ENCODE results near the gene INPP5J. TPM values are rescaled to one million over a fixed set of nuclear protein-coding genes. Genes with fewer than 3 reads are reported as not detected.

INPP5J gene
- total and polyA plus RNA-seq, 9 of the 15 experiments (the other 6 are each of a cell fraction or from before 2014, with no cell fraction given), result 0.10 to 6.3 (median 4.8) TPM

DNA sequence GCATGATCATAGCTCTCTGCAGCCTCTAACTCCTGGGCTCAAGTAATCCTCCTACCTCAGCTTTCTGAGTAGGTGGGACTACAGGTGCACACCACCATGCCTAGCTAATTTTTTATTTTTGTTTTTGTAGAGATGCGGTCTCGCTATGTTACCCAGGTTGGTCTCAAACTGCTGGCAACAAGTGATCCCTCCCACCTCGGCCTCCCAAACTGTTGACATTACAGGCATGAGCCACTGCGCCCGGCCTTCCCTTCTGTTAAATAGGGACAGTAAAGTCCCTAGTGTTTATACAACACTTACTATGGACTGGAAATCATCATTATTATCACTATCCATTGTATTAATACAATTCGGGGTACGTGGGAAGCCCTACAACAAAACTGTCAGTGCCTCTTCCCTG, 28.0 kb upstream of the INPP5J start:
- H3K4me1 ChIP-seq (replicated peaks in 1 of 2; ENCODE audit: control insufficient read depth in 2 of 2, insufficient read depth in 2 of 2, low read length in 2 of 2), result peaks cover 5 to 21% of the 10 kb centered on the region in 2 experiments; a peak in 3 of 5 replicates
- in situ Hi-C loops (cut with MboI), result no loop called here
- ATAC-seq (no peak), FAIRE-seq (no peak), DNase-seq (ENCODE audit: extremely low read depth in 1 of 4, low spot score in 3 of 4) (no peak)
- H3K27ac ChIP-seq (ENCODE audit: extremely low read depth, low read depth, low read length), result no peak overlapping the region
- WGBS (ENCODE audit: insufficient coverage, low coverage, missing lambda C conversion rate), result 89% methylated on average over 7 of the region's 7 CpGs
- peaks cover 37% of the 10 kb centered on the region; the same call in 2 of the 3 replicates for H3K36me3 ChIP-seq (ENCODE audit: control insufficient read depth, insufficient read depth, low read length)
- H3K9me1 ChIP-seq (ENCODE audit: control insufficient read depth, insufficient read depth, low read length), result peaks cover 5% of the 10 kb centered on the region
- no peak overlapping the region for H3K4me3 ChIP-seq
- no peaks in the 10 kb centered on the region for H3K27me3 ChIP-seq (ENCODE audit: control insufficient read depth in 2 of 2, insufficient read depth in 2 of 2, low read length in 2 of 2)
- intact Hi-C loops (cut with micrococcal nuclease), result no loop called here
- no peak overlapping the region for H3K4me2 ChIP-seq (ENCODE audit: insufficient read depth, low read length)
- H3K9ac ChIP-seq (ENCODE audit: insufficient read depth in 1 of 2, low read depth in 2 of 2, low read length in 2 of 2), result no peak overlapping the region
- CTCF ChIA-PET (ENCODE audit: low intra/inter-chr PET ratio), result no interaction called here
- no peaks in the 10 kb centered on the region for H3K79me2 ChIP-seq (ENCODE audit: control insufficient read depth, insufficient read depth, low read length)
- TF ChIP-seq, protein P1, sequence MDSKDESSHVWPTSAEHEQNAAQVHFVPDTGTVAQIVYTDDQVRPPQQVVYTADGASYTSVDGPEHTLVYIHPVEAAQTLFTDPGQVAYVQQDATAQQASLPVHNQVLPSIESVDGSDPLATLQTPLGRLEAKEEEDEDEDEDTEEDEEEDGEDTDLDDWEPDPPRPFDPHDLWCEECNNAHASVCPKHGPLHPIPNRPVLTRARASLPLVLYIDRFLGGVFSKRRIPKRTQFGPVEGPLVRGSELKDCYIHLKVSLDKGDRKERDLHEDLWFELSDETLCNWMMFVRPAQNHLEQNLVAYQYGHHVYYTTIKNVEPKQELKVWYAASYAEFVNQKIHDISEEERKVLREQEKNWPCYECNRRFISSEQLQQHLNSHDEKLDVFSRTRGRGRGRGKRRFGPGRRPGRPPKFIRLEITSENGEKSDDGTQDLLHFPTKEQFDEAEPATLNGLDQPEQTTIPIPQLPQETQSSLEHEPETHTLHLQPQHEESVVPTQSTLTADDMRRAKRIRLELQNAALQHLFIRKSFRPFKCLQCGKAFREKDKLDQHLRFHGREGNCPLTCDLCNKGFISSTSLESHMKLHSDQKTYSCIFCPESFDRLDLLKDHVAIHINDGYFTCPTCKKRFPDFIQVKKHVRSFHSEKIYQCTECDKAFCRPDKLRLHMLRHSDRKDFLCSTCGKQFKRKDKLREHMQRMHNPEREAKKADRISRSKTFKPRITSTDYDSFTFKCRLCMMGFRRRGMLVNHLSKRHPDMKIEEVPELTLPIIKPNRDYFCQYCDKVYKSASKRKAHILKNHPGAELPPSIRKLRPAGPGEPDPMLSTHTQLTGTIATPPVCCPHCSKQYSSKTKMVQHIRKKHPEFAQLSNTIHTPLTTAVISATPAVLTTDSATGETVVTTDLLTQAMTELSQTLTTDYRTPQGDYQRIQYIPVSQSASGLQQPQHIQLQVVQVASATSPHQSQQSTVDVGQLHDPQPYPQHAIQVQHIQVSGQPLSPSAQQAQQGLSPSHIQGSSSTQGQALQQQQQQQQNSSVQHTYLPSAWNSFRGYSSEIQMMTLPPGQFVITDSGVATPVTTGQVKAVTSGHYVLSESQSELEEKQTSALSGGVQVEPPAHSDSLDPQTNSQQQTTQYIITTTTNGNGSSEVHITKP (IDR thresholded peaks at IDR 0.05; ENCODE audit: partially characterized antibody), result no peak
- no peak for TF ChIP-seq BRD9 (IDR thresholded peaks at IDR 0.05; ENCODE audit: low read depth, partially characterized antibody)
- TF ChIP-seq RBM22 (IDR thresholded peaks at IDR 0.05; ENCODE audit: low read depth, low read length, poor library complexity, severe bottlenecking), result no peak
- TF ChIP-seq SMAD3 (CRISPR knock-in tag; conservative IDR thresholded peaks at IDR 0.05), result no peak
- TF ChIP-seq, protein P2, sequence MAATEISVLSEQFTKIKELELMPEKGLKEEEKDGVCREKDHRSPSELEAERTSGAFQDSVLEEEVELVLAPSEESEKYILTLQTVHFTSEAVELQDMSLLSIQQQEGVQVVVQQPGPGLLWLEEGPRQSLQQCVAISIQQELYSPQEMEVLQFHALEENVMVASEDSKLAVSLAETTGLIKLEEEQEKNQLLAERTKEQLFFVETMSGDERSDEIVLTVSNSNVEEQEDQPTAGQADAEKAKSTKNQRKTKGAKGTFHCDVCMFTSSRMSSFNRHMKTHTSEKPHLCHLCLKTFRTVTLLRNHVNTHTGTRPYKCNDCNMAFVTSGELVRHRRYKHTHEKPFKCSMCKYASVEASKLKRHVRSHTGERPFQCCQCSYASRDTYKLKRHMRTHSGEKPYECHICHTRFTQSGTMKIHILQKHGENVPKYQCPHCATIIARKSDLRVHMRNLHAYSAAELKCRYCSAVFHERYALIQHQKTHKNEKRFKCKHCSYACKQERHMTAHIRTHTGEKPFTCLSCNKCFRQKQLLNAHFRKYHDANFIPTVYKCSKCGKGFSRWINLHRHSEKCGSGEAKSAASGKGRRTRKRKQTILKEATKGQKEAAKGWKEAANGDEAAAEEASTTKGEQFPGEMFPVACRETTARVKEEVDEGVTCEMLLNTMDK (IDR thresholded peaks at IDR 0.05; ENCODE audit: borderline replicate concordance, insufficient read depth, low read depth, low read length, poor library complexity, severe bottlenecking), result no peak
- H2AFZ ChIP-seq (ENCODE audit: low read depth, low read length), result no peak overlapping the region
- H3K9me3 ChIP-seq (replicated peaks; ENCODE audit: control insufficient read depth, insufficient read depth, low read depth, low read length), result no peaks in the 10 kb centered on the region
- POLR2A ChIA-PET, result interaction anchor here (0.5 to 1.1 kb wide), 2 partner anchors 11 to 187 kb away, joined by 3 to 4 read pairs; no protein-coding TSS in a partner anchor
- H4K20me1 ChIP-seq (replicated peaks; ENCODE audit: control insufficient read depth, insufficient read depth, low read length), result no peaks in the 10 kb centered on the region
- no TSS peak for BruUV-seq (replicated peaks)
